K562 (cell line): ENCODE data around the gene PKLR. TPM values are rescaled to one million over a fixed set of nuclear protein-coding genes. Genes with fewer than 3 reads are reported as not detected.

Experiments used
- BDP1 ChIP-seq: IDR thresholded peaks from 3 replicates; pipeline ENCODE4 v1.6.1; 2011; ENCODE audit not compliant: insufficient read length, insufficient read depth
- FIP1L1 ChIP-seq: fragments of 200-400 bp; formaldehyde crosslinking; IDR thresholded peaks from 2 replicates; pipeline ENCODE4 v1.6.1; 2018; ENCODE audit warnings: mild to moderate bottlenecking, low read depth, low read length; ENCODE audit not compliant: poor library complexity, severe bottlenecking
- LCOR ChIP-seq: sonication (generic); formaldehyde crosslinking; IDR thresholded peaks from 2 replicates; pipeline ENCODE4 v1.8.0; 2022; ENCODE audit warnings: mild to moderate bottlenecking, missing genetic modification reagents
- RBFOX2 ChIP-seq: fragments of 200-400 bp; formaldehyde crosslinking; IDR thresholded peaks from 2 replicates; pipeline ENCODE4 v1.6.1; 2017; ENCODE audit warnings: low read depth, mild to moderate bottlenecking, low read length, moderate library complexity
- STAG1 ChIP-seq: sonication (generic); formaldehyde crosslinking; IDR thresholded peaks from 2 replicates; pipeline ENCODE4 v1.5.0; 2020; ENCODE audit warnings: missing genetic modification reagents, borderline replicate concordance
- YY1 ChIP-seq, 3 experiments: IDR thresholded peaks; 2 replicates each; pipeline ENCODE4 v1.6.1; 2011; ENCODE audit warnings: low read length in 2 of 3, mild to moderate bottlenecking in 2 of 3, moderate library complexity in 2 of 3, borderline replicate concordance in 1 of 3, control low read depth in 1 of 3, low read depth in 1 of 3; ENCODE audit not compliant: insufficient read depth in 3 of 3, insufficient replicate concordance in 2 of 3, control insufficient read depth in 1 of 3, insufficient read length in 1 of 3; ENCODE audit errors: extremely low read depth in 1 of 3
- polyA plus RNA-seq, 8 experiments: library from polyadenylated mRNA; depleted of rRNA in 4 of 8; stranded (reverse) in 5 of 8; unstranded in 3 of 8; fragments of >200 nt; fragmentation: Nextera tagmentation in 2 of 8; fragmentation: Illumina TruSeq in 1 of 8; extraction: Ambion mirVana in 2 of 8; extraction: Trizol in 1 of 8; gene quantifications; 2 replicates each; pipeline versions ENCODE4 v1.2.1 to v1.2.3, GENCODE V29; 2011 to 2014; ENCODE audit warnings: inconsistent platforms in 1 of 8, missing spikeins in 1 of 8
- total RNA-seq, 7 experiments: library from RNA; depleted of rRNA in 6 of 7; stranded (reverse); fragments of >200 nt in 6 of 7; fragmentation: Illumina TruSeq in 2 of 7; extraction: Trizol in 2 of 7; gene quantifications; 2 replicates each; pipeline versions ENCODE4 v1.2.1 to v1.2.3, GENCODE V29; 2011 to 2021; ENCODE audit warnings: low replicate concordance in 1 of 7
- TF ChIP-seq, protein P1 (sequence below): fragments of 250-450 bp; sonication (Bioruptor Pico); IDR thresholded peaks from 2 replicates; pipeline ENCODE4 v1.4.0; 2020; ENCODE audit warnings: mild to moderate bottlenecking, moderate library complexity, borderline replicate concordance
- TF ChIP-seq, protein P2 (sequence below), 2 experiments: IDR thresholded peaks; 2 replicates each; pipeline ENCODE4 v1.6.1; 2011; ENCODE audit warnings: borderline replicate concordance in 1 of 2, control low read depth in 1 of 2, low read depth in 1 of 2, low read length in 1 of 2, mild to moderate bottlenecking in 1 of 2, mixed read lengths in 1 of 2, moderate library complexity in 1 of 2; ENCODE audit not compliant: insufficient read depth in 1 of 2, insufficient read length in 1 of 2, poor library complexity in 1 of 2, severe bottlenecking in 1 of 2; ENCODE audit errors: extremely low read depth in 1 of 2
- TF ChIP-seq, protein P3 (sequence below): sonication (generic); formaldehyde crosslinking; IDR thresholded peaks from 2 replicates; pipeline ENCODE4 v1.8.0; 2022; ENCODE audit warnings: missing genetic modification reagents, mild to moderate bottlenecking, moderate library complexity, borderline replicate concordance
- TF ChIP-seq, protein P4 (sequence below): fragments of 250-450 bp; sonication (Bioruptor Pico); IDR thresholded peaks from 2 replicates; pipeline ENCODE4 v1.8.0; 2021; ENCODE audit warnings: moderate library complexity, mild to moderate bottlenecking, inconsistent platforms
- TF ChIP-seq, protein P5 (sequence below): fragments of 250-450 bp; sonication (Bioruptor Pico); IDR thresholded peaks from 2 replicates; pipeline ENCODE4 v1.4.0; 2020; ENCODE audit warnings: mild to moderate bottlenecking, moderate library complexity

Gene PKLR
- total and polyA plus RNA-seq, 9 of the 15 experiments (the other 6 are each of a cell fraction or from before 2014, with no cell fraction given): 10.7 to 78.4 (median 38.2) TPM

DNA sequence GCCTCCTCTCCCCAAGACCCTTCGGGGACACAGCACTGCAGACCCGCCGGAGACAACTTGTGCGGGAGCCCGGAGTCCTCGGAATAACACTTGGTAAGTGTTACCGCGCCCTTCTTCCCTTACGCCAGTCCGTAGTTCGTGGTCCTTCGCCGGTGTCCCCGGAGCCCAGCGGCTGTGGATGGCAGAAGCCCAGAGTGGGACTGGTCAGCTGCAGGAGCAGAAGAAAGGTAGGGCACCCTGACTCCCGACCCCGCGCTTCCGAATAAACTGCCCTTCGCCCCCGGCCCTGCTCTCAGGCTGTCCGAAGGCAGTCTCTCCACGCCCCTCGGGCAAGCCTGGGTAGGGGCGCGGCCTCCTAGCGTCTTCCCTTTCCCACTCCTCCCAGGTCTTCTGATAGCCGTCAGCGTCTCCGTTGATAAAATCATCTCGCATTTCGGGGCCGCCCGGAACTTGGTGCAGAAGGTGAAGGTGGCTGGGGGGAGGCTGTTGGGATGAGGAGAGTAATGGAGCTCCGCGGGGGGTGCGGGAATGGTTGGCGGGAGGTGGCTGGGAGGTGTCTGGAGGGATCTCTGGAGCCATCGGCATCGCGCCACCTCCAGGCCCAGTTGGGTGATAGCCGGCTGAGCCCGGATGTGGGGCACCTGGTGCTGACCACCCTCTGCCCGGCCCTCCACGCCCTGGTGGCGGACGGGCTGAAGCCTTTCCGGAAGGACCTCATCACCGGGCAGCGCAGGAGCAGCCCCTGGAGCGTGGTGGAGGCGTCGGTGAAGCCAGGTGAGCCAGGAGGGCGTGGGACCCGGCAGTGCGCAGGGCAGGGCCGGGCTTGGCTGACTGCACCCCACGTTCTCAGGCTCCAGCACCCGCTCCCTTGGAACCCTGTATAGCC lies 23.7 kb upstream of the PKLR start (continued):
- TF ChIP-seq YY1 (IDR thresholded peaks at IDR 0.05; ENCODE audit: borderline replicate concordance in 1 of 3, control insufficient read depth in 1 of 3, extremely low read depth in 1 of 3, insufficient read depth in 3 of 3, insufficient read length in 1 of 3, insufficient replicate concordance in 2 of 3, low read depth in 1 of 3, low read length in 2 of 3): peak in 2 of 3 experiments; percentile 13 to 16
- TF ChIP-seq, protein P1, sequence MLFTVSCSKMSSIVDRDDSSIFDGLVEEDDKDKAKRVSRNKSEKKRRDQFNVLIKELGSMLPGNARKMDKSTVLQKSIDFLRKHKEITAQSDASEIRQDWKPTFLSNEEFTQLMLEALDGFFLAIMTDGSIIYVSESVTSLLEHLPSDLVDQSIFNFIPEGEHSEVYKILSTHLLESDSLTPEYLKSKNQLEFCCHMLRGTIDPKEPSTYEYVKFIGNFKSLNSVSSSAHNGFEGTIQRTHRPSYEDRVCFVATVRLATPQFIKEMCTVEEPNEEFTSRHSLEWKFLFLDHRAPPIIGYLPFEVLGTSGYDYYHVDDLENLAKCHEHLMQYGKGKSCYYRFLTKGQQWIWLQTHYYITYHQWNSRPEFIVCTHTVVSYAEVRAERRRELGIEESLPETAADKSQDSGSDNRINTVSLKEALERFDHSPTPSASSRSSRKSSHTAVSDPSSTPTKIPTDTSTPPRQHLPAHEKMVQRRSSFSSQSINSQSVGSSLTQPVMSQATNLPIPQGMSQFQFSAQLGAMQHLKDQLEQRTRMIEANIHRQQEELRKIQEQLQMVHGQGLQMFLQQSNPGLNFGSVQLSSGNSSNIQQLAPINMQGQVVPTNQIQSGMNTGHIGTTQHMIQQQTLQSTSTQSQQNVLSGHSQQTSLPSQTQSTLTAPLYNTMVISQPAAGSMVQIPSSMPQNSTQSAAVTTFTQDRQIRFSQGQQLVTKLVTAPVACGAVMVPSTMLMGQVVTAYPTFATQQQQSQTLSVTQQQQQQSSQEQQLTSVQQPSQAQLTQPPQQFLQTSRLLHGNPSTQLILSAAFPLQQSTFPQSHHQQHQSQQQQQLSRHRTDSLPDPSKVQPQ: no peak
- TF ChIP-seq FIP1L1: peak; percentile 40
- TF ChIP-seq, protein P2, sequence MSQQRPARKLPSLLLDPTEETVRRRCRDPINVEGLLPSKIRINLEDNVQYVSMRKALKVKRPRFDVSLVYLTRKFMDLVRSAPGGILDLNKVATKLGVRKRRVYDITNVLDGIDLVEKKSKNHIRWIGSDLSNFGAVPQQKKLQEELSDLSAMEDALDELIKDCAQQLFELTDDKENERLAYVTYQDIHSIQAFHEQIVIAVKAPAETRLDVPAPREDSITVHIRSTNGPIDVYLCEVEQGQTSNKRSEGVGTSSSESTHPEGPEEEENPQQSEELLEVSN (IDR thresholded peaks at IDR 0.05; ENCODE audit: borderline replicate concordance in 1 of 2, extremely low read depth in 1 of 2, insufficient read depth in 1 of 2, insufficient read length in 1 of 2, low read depth in 1 of 2, low read length in 1 of 2, poor library complexity in 1 of 2, severe bottlenecking in 1 of 2): peak in 1 of 2 experiments; percentile 28
- TF ChIP-seq STAG1 (CRISPR knock-in tag): 0 out of 2 replicates have a peak, but pooled peaks have one; percentile 24
- TF ChIP-seq, protein P3, sequence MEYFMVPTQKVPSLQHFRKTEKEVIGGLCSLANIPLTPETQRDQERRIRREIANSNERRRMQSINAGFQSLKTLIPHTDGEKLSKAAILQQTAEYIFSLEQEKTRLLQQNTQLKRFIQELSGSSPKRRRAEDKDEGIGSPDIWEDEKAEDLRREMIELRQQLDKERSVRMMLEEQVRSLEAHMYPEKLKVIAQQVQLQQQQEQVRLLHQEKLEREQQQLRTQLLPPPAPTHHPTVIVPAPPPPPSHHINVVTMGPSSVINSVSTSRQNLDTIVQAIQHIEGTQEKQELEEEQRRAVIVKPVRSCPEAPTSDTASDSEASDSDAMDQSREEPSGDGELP: peak; percentile 68; the same call in 1 of the 2 replicates
- TF ChIP-seq RBFOX2: peak; percentile 43; the same call in 1 of the 2 replicates
- TF ChIP-seq BDP1: no peak
- TF ChIP-seq LCOR: 0 out of 2 replicates have a peak, but pooled peaks have one; percentile 18
- TF ChIP-seq, protein P4, sequence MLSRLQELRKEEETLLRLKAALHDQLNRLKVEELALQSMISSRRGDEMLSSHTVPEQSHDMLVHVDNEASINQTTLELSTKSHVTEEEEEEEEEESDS: no peak
- TF ChIP-seq, protein P5, sequence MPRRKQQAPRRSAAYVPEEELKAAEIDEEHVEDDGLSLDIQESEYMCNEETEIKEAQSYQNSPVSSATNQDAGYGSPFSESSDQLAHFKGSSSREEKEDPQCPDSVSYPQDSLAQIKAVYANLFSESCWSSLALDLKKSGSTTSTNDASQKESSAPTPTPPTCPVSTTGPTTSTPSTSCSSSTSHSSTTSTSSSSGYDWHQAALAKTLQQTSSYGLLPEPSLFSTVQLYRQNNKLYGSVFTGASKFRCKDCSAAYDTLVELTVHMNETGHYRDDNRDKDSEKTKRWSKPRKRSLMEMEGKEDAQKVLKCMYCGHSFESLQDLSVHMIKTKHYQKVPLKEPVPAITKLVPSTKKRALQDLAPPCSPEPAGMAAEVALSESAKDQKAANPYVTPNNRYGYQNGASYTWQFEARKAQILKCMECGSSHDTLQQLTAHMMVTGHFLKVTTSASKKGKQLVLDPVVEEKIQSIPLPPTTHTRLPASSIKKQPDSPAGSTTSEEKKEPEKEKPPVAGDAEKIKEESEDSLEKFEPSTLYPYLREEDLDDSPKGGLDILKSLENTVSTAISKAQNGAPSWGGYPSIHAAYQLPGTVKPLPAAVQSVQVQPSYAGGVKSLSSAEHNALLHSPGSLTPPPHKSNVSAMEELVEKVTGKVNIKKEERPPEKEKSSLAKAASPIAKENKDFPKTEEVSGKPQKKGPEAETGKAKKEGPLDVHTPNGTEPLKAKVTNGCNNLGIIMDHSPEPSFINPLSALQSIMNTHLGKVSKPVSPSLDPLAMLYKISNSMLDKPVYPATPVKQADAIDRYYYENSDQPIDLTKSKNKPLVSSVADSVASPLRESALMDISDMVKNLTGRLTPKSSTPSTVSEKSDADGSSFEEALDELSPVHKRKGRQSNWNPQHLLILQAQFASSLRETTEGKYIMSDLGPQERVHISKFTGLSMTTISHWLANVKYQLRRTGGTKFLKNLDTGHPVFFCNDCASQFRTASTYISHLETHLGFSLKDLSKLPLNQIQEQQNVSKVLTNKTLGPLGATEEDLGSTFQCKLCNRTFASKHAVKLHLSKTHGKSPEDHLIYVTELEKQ (CRISPR knock-in tag): no peak
